H9 (cell line): ENCODE measurements around the gene YOD1. TPM values are rescaled to one million over a fixed set of nuclear protein-coding genes. Genes with fewer than 3 reads are reported as not detected.

ENCODE experiments used
- DNase-seq: peaks from one replicate; pipeline ENCODE4 v3.0.0-alpha.2; 2017
- H2AFZ ChIP-seq: one replicate; pipeline ENCODE4 v1.6.1; 2013; ENCODE audit warnings: mild to moderate bottlenecking, low read length, control low read depth, moderate library complexity
- H2AK5ac ChIP-seq: 2 replicates; pipeline ENCODE4 v1.6.1; 2013; ENCODE audit warnings: low read length, control low read depth, mixed read lengths; ENCODE audit not compliant: insufficient read length
- H2BK120ac ChIP-seq: one replicate; pipeline ENCODE4 v1.6.1; 2013; ENCODE audit warnings: low read depth, mild to moderate bottlenecking, low read length, control low read depth, inconsistent platforms; ENCODE audit not compliant: poor library complexity, severe bottlenecking
- H2BK12ac ChIP-seq: 2 replicates; pipeline ENCODE4 v1.6.1; 2013; ENCODE audit warnings: low read length, control low read depth, mixed read lengths, low read depth; ENCODE audit not compliant: insufficient read length
- H2BK15ac ChIP-seq: 2 replicates; pipeline ENCODE4 v1.6.1; 2013; ENCODE audit warnings: low read depth, low read length, control low read depth
- H2BK20ac ChIP-seq: one replicate; pipeline ENCODE4 v1.6.1; 2013; ENCODE audit warnings: low read depth, mild to moderate bottlenecking, low read length, control low read depth, inconsistent platforms; ENCODE audit not compliant: poor library complexity, severe bottlenecking
- H2BK5ac ChIP-seq: 2 replicates; pipeline ENCODE4 v1.6.1; 2013; ENCODE audit warnings: low read length, control low read depth, mixed read lengths; ENCODE audit not compliant: insufficient read length
- H3K14ac ChIP-seq: 2 replicates; pipeline ENCODE4 v1.6.1; 2013; ENCODE audit warnings: low read length, control low read depth; ENCODE audit not compliant: insufficient read depth
- H3K18ac ChIP-seq: 2 replicates; pipeline ENCODE4 v1.6.1; 2013; ENCODE audit warnings: low read depth, mild to moderate bottlenecking, mixed read lengths, low read length, control low read depth; ENCODE audit not compliant: insufficient read length
- H3K23ac ChIP-seq: 2 replicates; pipeline ENCODE4 v1.6.1; 2013; ENCODE audit warnings: low read length, control low read depth, mixed read lengths, low read depth; ENCODE audit not compliant: insufficient read length
- H3K23me2 ChIP-seq: 2 replicates; pipeline ENCODE4 v1.6.1; 2013; ENCODE audit warnings: low read depth, mild to moderate bottlenecking, mixed read lengths, low read length, control low read depth; ENCODE audit not compliant: insufficient read length, poor library complexity, severe bottlenecking
- H3K27ac ChIP-seq: 2 replicates; pipeline ENCODE4 v1.5.1; 2013; ENCODE audit warnings: low read length, control low read depth, mixed read lengths, low read depth; ENCODE audit not compliant: insufficient read length
- H3K27me3 ChIP-seq: 2 replicates; pipeline ENCODE4 v1.6.1; 2013; ENCODE audit warnings: low read length, control low read depth, inconsistent platforms; ENCODE audit not compliant: insufficient read depth
- H3K4ac ChIP-seq: 2 replicates; pipeline ENCODE4 v1.6.1; 2013; ENCODE audit warnings: low read depth, mild to moderate bottlenecking, control low read depth, inconsistent platforms, low read length, moderate library complexity
- H3K4me1 ChIP-seq: 2 replicates; pipeline ENCODE4 v1.6.1; 2013; ENCODE audit warnings: low read length, control low read depth, inconsistent platforms; ENCODE audit not compliant: insufficient read depth
- H3K4me2 ChIP-seq: 2 replicates; pipeline ENCODE4 v1.6.1; 2013; ENCODE audit warnings: low read length, control low read depth, mixed read lengths; ENCODE audit not compliant: insufficient read length, insufficient read depth
- H3K56ac ChIP-seq: 2 replicates; pipeline ENCODE4 v1.6.1; 2013; ENCODE audit warnings: low read depth, mild to moderate bottlenecking, mixed read lengths, low read length, control low read depth; ENCODE audit not compliant: insufficient read length
- H3K79me1 ChIP-seq: 2 replicates; pipeline ENCODE4 v1.6.1; 2013; ENCODE audit warnings: low read depth, mild to moderate bottlenecking, moderate library complexity, low read length, control low read depth, inconsistent platforms; ENCODE audit not compliant: insufficient read depth, poor library complexity, severe bottlenecking
- H3K79me2 ChIP-seq: 2 replicates; pipeline ENCODE4 v1.6.1; 2013; ENCODE audit warnings: low read length, control low read depth, inconsistent platforms; ENCODE audit not compliant: insufficient read depth
- H3K9ac ChIP-seq: 2 replicates; pipeline ENCODE4 v1.6.1; 2013; ENCODE audit warnings: low read length, control low read depth, mixed read lengths; ENCODE audit not compliant: insufficient read length; ENCODE audit errors: extremely low read depth
- H3K9me3 ChIP-seq: one replicate; pipeline ENCODE4 v1.6.1; 2013; ENCODE audit warnings: low read depth, low read length, inconsistent platforms; ENCODE audit not compliant: control insufficient read depth
- H3T11ph ChIP-seq: one replicate; pipeline ENCODE4 v1.6.1; 2013; ENCODE audit warnings: mild to moderate bottlenecking, low read length, control low read depth, inconsistent platforms
- H4K20me1 ChIP-seq: one replicate; pipeline ENCODE4 v1.6.1; 2013; ENCODE audit not compliant: control insufficient read depth, insufficient read length, insufficient read depth
- H4K5ac ChIP-seq: 2 replicates; pipeline ENCODE4 v1.6.1; 2013; ENCODE audit warnings: low read depth, mild to moderate bottlenecking, mixed read lengths, low read length, control low read depth; ENCODE audit not compliant: insufficient read length
- H4K8ac ChIP-seq: replicated peaks from 2 replicates; pipeline ENCODE4 v1.6.1; 2013; ENCODE audit warnings: low read length, control low read depth, mixed read lengths, low read depth; ENCODE audit not compliant: insufficient read length
- H4K91ac ChIP-seq: 2 replicates; pipeline ENCODE4 v1.6.1; 2013; ENCODE audit warnings: low read depth, mild to moderate bottlenecking, moderate library complexity, mixed read lengths, low read length, control low read depth; ENCODE audit not compliant: insufficient read length
- H3K27ac Mint-ChIP-seq, 3 experiments: 2 replicates in 2 of 3; 3 replicates in 1 of 3; pipeline ENCODE4 v1.8.0; 2020 to 2021; ENCODE audit warnings: mixed read lengths in 3 of 3, mild to moderate bottlenecking in 1 of 3, moderate library complexity in 1 of 3
- H3K27me3 Mint-ChIP-seq: 2 replicates; pipeline ENCODE4 v1.8.0; 2021; ENCODE audit warnings: low read depth, mild to moderate bottlenecking, moderate library complexity, mixed read lengths
- H3K36me3 Mint-ChIP-seq, 3 experiments: 2 replicates in 2 of 3; 3 replicates in 1 of 3; pipeline ENCODE4 v1.8.0; 2020 to 2021; ENCODE audit warnings: low read depth in 3 of 3, mixed read lengths in 3 of 3; ENCODE audit not compliant: insufficient read depth in 1 of 3
- H3K4me1 Mint-ChIP-seq, 2 experiments: 2 replicates each; pipeline ENCODE4 v1.8.0; 2020; ENCODE audit warnings: mixed read lengths in 2 of 2
- H3K4me3 Mint-ChIP-seq, 2 experiments: 2 replicates in 1 of 2; 3 replicates in 1 of 2; pipeline ENCODE4 v1.8.0; 2020 to 2021; ENCODE audit warnings: mild to moderate bottlenecking in 2 of 2, mixed read lengths in 2 of 2, moderate library complexity in 1 of 2
- H3K9me3 Mint-ChIP-seq, 2 experiments: 2 replicates in 1 of 2; 3 replicates in 1 of 2; pipeline ENCODE4 v1.8.0; 2020; ENCODE audit warnings: mild to moderate bottlenecking in 2 of 2, mixed read lengths in 2 of 2, moderate library complexity in 1 of 2
- CTCF ChIP-seq: fragments of 200-600 bp; sonication (generic); conservative IDR thresholded peaks from 3 replicates; pipeline ENCODE4 v1.8.0; 2021; ENCODE audit warnings: antibody characterized with exemption, mild to moderate bottlenecking
- WGBS: extraction: QIAGEN DNeasy Blood & Tissue Kit; methylation state at CpG from one replicate; pipeline ENCODE4 v1.1.7; 2013; ENCODE audit warnings: missing lambda C conversion rate, low lambda C conversion rate, mixed read lengths; ENCODE audit not compliant: insufficient read length; ENCODE audit errors: extremely low coverage; 5-methylcytosine and 5-hydroxymethylcytosine counted together
- total RNA-seq: library from RNA; stranded (reverse); gene quantifications from 2 replicates; pipeline ENCODE4 v1.2.1, GENCODE V29; 2021

YOD1 gene
- total RNA-seq, 1 experiment from 2014 or later, result 8.6 TPM

GRCh38 chr1:207088161-207088560 is 37.2 kb upstream of the YOD1 start:
- no peak overlapping the region for H2BK120ac ChIP-seq
- Mint-ChIP-seq H3K4me1 (peaks cover 12 to 17% of the 10 kb centered on the region in 2 experiments), H3K36me3 (no peaks in the 10 kb centered on the region), H3K27ac (no peak overlapping the region), H3K4me3 (no peak overlapping the region), H3K9me3 (no peaks in the 10 kb centered on the region), H3K27me3 (no peaks in the 10 kb centered on the region; the same call in 1 of the 2 replicates)
- H3K23me2 ChIP-seq, result no peaks in the 10 kb centered on the region
- H3K79me1 ChIP-seq, result no peaks in the 10 kb centered on the region
- H3K18ac ChIP-seq, result no peak overlapping the region
- no peak overlapping the region for H3K9ac ChIP-seq
- no peak overlapping the region for H3K23ac ChIP-seq
- H3K9me3 ChIP-seq, result no peaks in the 10 kb centered on the region
- H4K20me1 ChIP-seq, result no peaks in the 10 kb centered on the region
- no peak overlapping the region for H3K14ac ChIP-seq
- no peak overlapping the region for H3T11ph ChIP-seq
- H3K4me2 ChIP-seq, result no peak overlapping the region
- no peak for DNase-seq
- H2AK5ac ChIP-seq, result no peak overlapping the region
- no peaks in the 10 kb centered on the region for H3K79me2 ChIP-seq
- no peak overlapping the region for H2AFZ ChIP-seq
- no peak overlapping the region for H4K5ac ChIP-seq
- 100% methylated on average over 1 of the region's 2 CpGs for WGBS
- H2BK12ac ChIP-seq, result no peak overlapping the region
- no peak overlapping the region for H2BK20ac ChIP-seq
- no peak for TF ChIP-seq CTCF
- H4K8ac ChIP-seq, result no peak overlapping the region
- H2BK5ac ChIP-seq, result no peak overlapping the region
- H3K4ac ChIP-seq, result no peak overlapping the region
- H3K56ac ChIP-seq, result no peak overlapping the region
- H2BK15ac ChIP-seq, result no peak overlapping the region
- no peaks in the 10 kb centered on the region; the same call in 1 of the 2 replicates for H3K4me1 ChIP-seq
- no peaks in the 10 kb centered on the region for H3K27me3 ChIP-seq
- no peak overlapping the region for H3K27ac ChIP-seq
- no peak overlapping the region for H4K91ac ChIP-seq
